HEK293 (cell line): ENCODE results near the gene EDEM2.
"Not testable (repeated sequence)": the region's sequence is repeated elsewhere in the genome, so short reads cannot be mapped to it uniquely, and the experiment has no call there.

ENCODE experiments used
- CTCF ChIA-PET: fragments of 350-600 bp; formaldehyde crosslinking; extraction: SDS; loops from one replicate; lab custom pipeline; 2021; ENCODE audit warnings: antibody characterized with exemption; lab: Yijun Ruan, JAX
- POLR2A ChIA-PET: fragments of 300-600 bp; formaldehyde crosslinking; extraction: SDS; loops from one replicate; lab custom pipeline; 2020; ENCODE audit warnings: antibody characterized with exemption, inconsistent platforms; lab: Yijun Ruan, JAX
- H3K27ac ChIP-seq: fragments of 200-500 bp; sonication (Bioruptor generic); 2 replicates; pipeline ENCODE4 v1.5.1; 2014; ENCODE audit warnings: low read depth, low read length, control low read depth, inconsistent platforms; ENCODE audit errors: extremely low read depth
- H3K36me3 ChIP-seq, 2 experiments: fragments of 200-500 bp in 1 of 2; sonication (Bioruptor generic) in 1 of 2; 1 replicate in 1 of 2; 2 replicates in 1 of 2; pipeline ENCODE4 v1.5.1; 2014 to 2017; ENCODE audit warnings: inconsistent platforms in 2 of 2, low read length in 2 of 2; ENCODE audit not compliant: control insufficient read depth in 2 of 2, insufficient read depth in 1 of 2
- H3K4me1 ChIP-seq: fragments of 200-500 bp; sonication (Bioruptor generic); 2 replicates; pipeline ENCODE4 v1.5.1; 2014; ENCODE audit warnings: mild to moderate bottlenecking, low read length, inconsistent platforms; ENCODE audit not compliant: control insufficient read depth, insufficient read depth
- H3K4me3 ChIP-seq: 2 replicates; pipeline ENCODE4 v1.5.1; 2011; ENCODE audit warnings: low read depth, mild to moderate bottlenecking, control low read depth, low read length, moderate library complexity
- H3K9me3 ChIP-seq: fragments of 200-500 bp; sonication (Bioruptor generic); 2 replicates; pipeline ENCODE4 v1.5.1; 2014; ENCODE audit warnings: low read depth, low read length, inconsistent platforms; ENCODE audit not compliant: control insufficient read depth, insufficient read depth
- BCL6B ChIP-seq: fragments of 450-650 bp; formaldehyde crosslinking; IDR thresholded peaks from 2 replicates; pipeline ENCODE4 v1.5.1; 2017; ENCODE audit warnings: missing biosample characterization, missing genetic modification characterization
- GLIS1 ChIP-seq: fragments of 450-650 bp; formaldehyde crosslinking; IDR thresholded peaks from 2 replicates; pipeline ENCODE4 v1.5.1; 2016; ENCODE audit warnings: missing biosample characterization, missing genetic modification characterization
- KLF10 ChIP-seq: fragments of 450-650 bp; IDR thresholded peaks from 2 replicates; pipeline ENCODE4 v1.5.1; 2018; ENCODE audit warnings: missing biosample characterization, mild to moderate bottlenecking, missing genetic modification characterization
- PRDM10 ChIP-seq: fragments of 450-650 bp; formaldehyde crosslinking; IDR thresholded peaks from 2 replicates; pipeline ENCODE4 v1.5.1; 2016; ENCODE audit warnings: missing biosample characterization, missing genetic modification characterization
- WT1 ChIP-seq: fragments of 450-650 bp; formaldehyde crosslinking; IDR thresholded peaks from 2 replicates; pipeline ENCODE4 v1.5.1; 2016; ENCODE audit warnings: missing biosample characterization, missing genetic modification characterization
- ZBTB17 ChIP-seq: fragments of 450-650 bp; formaldehyde crosslinking; IDR thresholded peaks from 2 replicates; pipeline ENCODE4 v1.5.1; 2016; ENCODE audit warnings: missing biosample characterization, missing genetic modification characterization
- ZBTB6 ChIP-seq: fragments of 450-650 bp; formaldehyde crosslinking; IDR thresholded peaks from 2 replicates; pipeline ENCODE4 v1.5.1; 2017; ENCODE audit warnings: missing biosample characterization, missing genetic modification characterization
- ZEB2 ChIP-seq: fragments of 450-650 bp; formaldehyde crosslinking; IDR thresholded peaks from 2 replicates; pipeline ENCODE4 v1.5.1; 2016; ENCODE audit warnings: missing biosample characterization, missing genetic modification characterization
- ZFP69B ChIP-seq: fragments of 450-650 bp; formaldehyde crosslinking; IDR thresholded peaks from 2 replicates; pipeline ENCODE4 v1.5.1; 2016; ENCODE audit warnings: missing biosample characterization, missing genetic modification characterization
- ZNF175 ChIP-seq: fragments of 450-650 bp; formaldehyde crosslinking; IDR thresholded peaks from 2 replicates; pipeline ENCODE4 v1.5.1; 2016; ENCODE audit warnings: missing biosample characterization, missing genetic modification characterization
- ZNF23 ChIP-seq: fragments of 450-650 bp; formaldehyde crosslinking; IDR thresholded peaks from 2 replicates; pipeline ENCODE4 v1.5.1; 2016; ENCODE audit warnings: missing biosample characterization, missing genetic modification characterization, borderline replicate concordance
- ZNF248 ChIP-seq: fragments of 450-650 bp; formaldehyde crosslinking; IDR thresholded peaks from 2 replicates; pipeline ENCODE4 v1.5.1; 2017; ENCODE audit warnings: missing biosample characterization, missing genetic modification characterization
- ZNF354C ChIP-seq: fragments of 450-650 bp; formaldehyde crosslinking; IDR thresholded peaks from 2 replicates; pipeline ENCODE4 v1.5.1; 2016; ENCODE audit warnings: missing biosample characterization, missing genetic modification characterization, low read depth, borderline replicate concordance
- ZNF394 ChIP-seq: fragments of 450-650 bp; formaldehyde crosslinking; IDR thresholded peaks from 2 replicates; pipeline ENCODE4 v1.5.1; 2016; ENCODE audit warnings: missing biosample characterization, missing genetic modification characterization, mild to moderate bottlenecking, moderate library complexity, borderline replicate concordance
- ZNF404 ChIP-seq: fragments of 450-650 bp; formaldehyde crosslinking; IDR thresholded peaks from 2 replicates; pipeline ENCODE4 v1.5.1; 2017; ENCODE audit warnings: missing biosample characterization, missing genetic modification characterization
- ZNF561 ChIP-seq: fragments of 450-650 bp; IDR thresholded peaks from 2 replicates; pipeline ENCODE4 v1.5.1; 2018; ENCODE audit warnings: missing biosample characterization, missing genetic modification characterization, borderline replicate concordance
- ZNF654 ChIP-seq: fragments of 450-650 bp; formaldehyde crosslinking; IDR thresholded peaks from 2 replicates; pipeline ENCODE4 v1.5.1; 2016; ENCODE audit warnings: low read depth, missing biosample characterization, missing genetic modification characterization
- ZNF658 ChIP-seq: fragments of 450-650 bp; formaldehyde crosslinking; IDR thresholded peaks from 2 replicates; pipeline ENCODE4; 2016; ENCODE audit warnings: missing biosample characterization, missing genetic modification characterization
- ZNF692 ChIP-seq: fragments of 450-650 bp; formaldehyde crosslinking; IDR thresholded peaks from 2 replicates; pipeline ENCODE4 v1.5.1; 2016; ENCODE audit warnings: missing biosample characterization, missing genetic modification characterization
- ZNF785 ChIP-seq: fragments of 450-650 bp; formaldehyde crosslinking; IDR thresholded peaks from 2 replicates; pipeline ENCODE4 v1.5.1; 2016; ENCODE audit warnings: missing biosample characterization, missing genetic modification characterization
- ZSCAN16 ChIP-seq: fragments of 450-650 bp; formaldehyde crosslinking; IDR thresholded peaks from 2 replicates; pipeline ENCODE4 v1.5.1; 2016; ENCODE audit warnings: missing biosample characterization, missing genetic modification characterization

Gene EDEM2

GRCh38 chr20:35147575-35148071 lies 487 bp upstream of the EDEM2 start:
- H3K36me3 ChIP-seq, H3K27ac ChIP-seq, H3K9me3 ChIP-seq, H3K4me1 ChIP-seq: not testable (repeated sequence)
- peak overlapping the region; percentile 78 for H3K4me3 ChIP-seq
- CTCF ChIA-PET, result interaction anchor here (0.6 to 11.0 kb wide), 14 partner anchors 9 to 300 kb away, joined by 3 to 150 read pairs (median 4); no protein-coding TSS in a partner anchor
- POLR2A ChIA-PET, result interaction anchor here (0.7 to 2.4 kb wide), 6 partner anchors 18 to 311 kb away, joined by 3 to 12 read pairs (median 4); partner anchors contain the start of gene EIF6
- TF ChIP-seq ZFP69B (tag by site-specific recombination), result peak; percentile 72; the same call in 1 of the 2 replicates
- TF ChIP-seq ZBTB17 (tag by site-specific recombination), result peak; percentile 81
- peak; percentile 64 for TF ChIP-seq GLIS1
- peak; percentile 91 for TF ChIP-seq ZNF692 (tag by site-specific recombination)
- TF ChIP-seq KLF10 (tag by site-specific recombination), result 0 out of 2 replicates have a peak, but pooled peaks have one; percentile 1

- peak; percentile 60 for TF ChIP-seq PRDM10 (tag by site-specific recombination)
- peak; percentile 59 for TF ChIP-seq ZEB2 (tag by site-specific recombination)
- peak; percentile 41; the same call in 1 of the 2 replicates for TF ChIP-seq WT1 (tag by site-specific recombination)
- no peak for TF ChIP-seq ZNF404
- no peak for TF ChIP-seq ZFP69B (tag by site-specific recombination)
- TF ChIP-seq ZBTB6 (tag by site-specific recombination), result peak; percentile 27; the same call in 1 of the 2 replicates
- TF ChIP-seq, all 188 proteins: peak for 4
- H3K4me1 ChIP-seq, result no peaks in the 10 kb centered on the region
- ChIA-PET POLR2A (interaction anchor here (0.5 to 2.4 kb wide), 6 partner anchors 22 to 310 kb away, joined by 3 to 12 read pairs (median 4); partner anchors contain the start of genes CEP250 and EIF6), CTCF (interaction anchor here (0.6 to 11.0 kb wide), 19 partner anchors 12 to 330 kb away, joined by 3 to 150 read pairs (median 4); no protein-coding TSS in a partner anchor)
- peak overlapping the region; percentile 78 for H3K4me3 ChIP-seq
- peaks cover 0 to 22% of the 10 kb centered on the region in 2 experiments; a peak in 2 of 3 replicates for H3K36me3 ChIP-seq
- H3K9me3 ChIP-seq, result no peaks in the 10 kb centered on the region
- no peak overlapping the region; the same call in 1 of the 2 replicates for H3K27ac ChIP-seq
These were observed 727 bp downstream of the EDEM2 start for GRCh38 chr20:35146299-35146919.

- H3K9me3 ChIP-seq, result no peaks in the 10 kb centered on the region
- no peaks in the 10 kb centered on the region for H3K4me1 ChIP-seq
- H3K36me3 ChIP-seq, result peaks cover 8 to 26% of the 10 kb centered on the region in 2 experiments; a peak in 2 of 3 replicates
- H3K4me3 ChIP-seq, result no peak overlapping the region
- no peak overlapping the region for H3K27ac ChIP-seq
- POLR2A ChIA-PET, result interaction anchor here (0.6 to 1.2 kb wide), 3 partner anchors 123 to 139 kb away, joined by 3 to 6 read pairs (median 4); partner anchors contain the start of genes EIF6 and MMP24OS
- CTCF ChIA-PET, result interaction anchor here (0.6 to 11.0 kb wide), 37 partner anchors 11 to 327 kb away, joined by 3 to 150 read pairs (median 4); no protein-coding TSS in a partner anchor
- peak; percentile 89 for TF ChIP-seq ZNF654 (tag by site-specific recombination)
- no peak for TF ChIP-seq ZNF785 (tag by site-specific recombination)
- TF ChIP-seq ZNF658 (tag by site-specific recombination), result no peak
- TF ChIP-seq ZNF23 (tag by site-specific recombination), result no peak
- TF ChIP-seq ZNF561 (tag by site-specific recombination), result no peak
- no peak for TF ChIP-seq ZNF394
- TF ChIP-seq BCL6B (tag by site-specific recombination), result peak; percentile 39; the same call in 1 of the 2 replicates
- TF ChIP-seq ZNF354C (tag by site-specific recombination), result no peak
- TF ChIP-seq ZNF175, result no peak
- TF ChIP-seq ZNF248 (tag by site-specific recombination), result no peak
- 0 out of 2 replicates have a peak, but pooled peaks have one; percentile 29 for TF ChIP-seq ZEB2 (tag by site-specific recombination)
- no peak for TF ChIP-seq ZSCAN16
These were observed 2.0 kb downstream of the EDEM2 start for GRCh38 chr20:35145141-35145564.
